Transverse colon (tissue), 4 donors: ENCODE measurements around the gene TCOF1. TPM values are rescaled to one million over a fixed set of nuclear protein-coding genes. Genes with fewer than 3 reads are reported as not detected.

Source experiments
- DNase-seq: peaks from one replicate; pipeline ENCODE4 v3.0.0-alpha.2; 2019
- H3K27ac ChIP-seq, 4 donors: fragments of 200-600 bp; sonication (generic); 2 replicates each; pipeline ENCODE4 v1.5.1; 2016 to 2018; ENCODE audit warnings: inconsistent platforms in 4 of 4
- H3K27me3 ChIP-seq: fragments of 200-600 bp; sonication (generic); 2 replicates; pipeline ENCODE4 v1.5.1; 2017; ENCODE audit warnings: inconsistent platforms
- H3K36me3 ChIP-seq, 4 donors: fragments of 200-600 bp; sonication (generic); 2 replicates each; pipeline ENCODE4 v1.5.1; 2017 to 2019; ENCODE audit warnings: inconsistent platforms in 4 of 4
- H3K4me1 ChIP-seq, 4 donors: fragments of 200-600 bp; sonication (generic); 2 replicates each; pipeline ENCODE4 v1.5.1; 2017 to 2020; ENCODE audit warnings: inconsistent platforms in 4 of 4
- H3K4me3 ChIP-seq, 4 donors: fragments of 200-600 bp; sonication (generic); 1 replicate in 1 of 4; 2 replicates in 3 of 4; pipeline versions ENCODE4 v1.5.1 to v1.6.1; 2017 to 2019; ENCODE audit warnings: inconsistent platforms in 4 of 4
- H3K9me3 ChIP-seq, 2 donors: fragments of 200-600 bp; sonication (generic); 2 replicates each; pipeline ENCODE4 v1.5.1; 2017 to 2019; ENCODE audit warnings: inconsistent platforms in 2 of 2
- CTCF ChIP-seq, 5 experiments: fragments of 200-600 bp in 3 of 5; fragments of 450-650 bp in 2 of 5; sonication (generic) in 3 of 5; IDR thresholded peaks; 1 replicate in 2 of 5; 2 replicates in 3 of 5; pipeline ENCODE4 v1.5.1; 2016 to 2017; ENCODE audit warnings: antibody characterized with exemption in 5 of 5, inconsistent platforms in 3 of 5, mild to moderate bottlenecking in 2 of 5, moderate library complexity in 1 of 5
- EP300 ChIP-seq: sonication (generic); formaldehyde crosslinking; IDR thresholded peaks from one replicate; pipeline ENCODE4 v1.6.1; 2017; ENCODE audit warnings: antibody characterized with exemption, low read depth
- POLR2A ChIP-seq: fragments of 450-650 bp; IDR thresholded peaks from one replicate; pipeline ENCODE4 v1.6.1; 2016; ENCODE audit warnings: antibody characterized with exemption, mild to moderate bottlenecking, moderate library complexity
- POLR2AphosphoS5 ChIP-seq, 3 donors: sonication (generic); formaldehyde crosslinking; IDR thresholded peaks; one replicate each; pipeline ENCODE4 v1.6.1; 2016; ENCODE audit warnings: antibody characterized with exemption in 3 of 3
- WGBS, 2 donors: methylation state at CpG; one replicate each; pipeline ENCODE4 v1.1.5; 2018; ENCODE audit warnings: low coverage in 1 of 2; 5-methylcytosine and 5-hydroxymethylcytosine counted together
- in situ Hi-C, 4 donors: fragments of 200-750 bp; cut with MboI; loops; one replicate each; pipeline versions ENCODE4 v1.15.0 to v1.15.1; 2017; ENCODE audit warnings: low sequenced_read_pairs in 3 of 4, low pct_ligation_motif_present in 1 of 4, low pct_unique_long_range_greater_than_20kb in 1 of 4
- intact Hi-C: fragments of 100-400 bp; cut with DNase I; formaldehyde crosslinking; loops from one replicate; pipeline ENCODE4 v1.15.1; 2023; ENCODE audit warnings: low total_unique reads
- total RNA-seq, 4 donors: library from RNA; depleted of rRNA; stranded (reverse); fragments of >200 nt; gene quantifications; one replicate each; pipeline ENCODE4 v1.1.0, GENCODE V29; 2016

TCOF1 gene
- total RNA-seq, 4 donors from 2014 or later, result 12.0 to 87.2 (median 31.3) TPM

- DNase-seq, result no peak
- peak overlapping the region; percentile 78 to 86 (median 84) for H3K4me3 ChIP-seq
- WGBS, 2 donors, result 0% methylated on average over 13 to 23 of the region's 31 CpGs
- H3K9me3 ChIP-seq, result no peaks in the 10 kb centered on the region
- H3K27me3 ChIP-seq, result no peaks in the 10 kb centered on the region
- intact Hi-C loops (no loop called here), in situ Hi-C loops (loop anchor here (25.0 kb wide), 3 partner anchors 187 to 312 kb away; partner anchors contain the start of genes CDX1 (in 2 of the 4) and PDGFRB (in 2 of the 4))
- H3K27ac ChIP-seq, result peak overlapping the region; percentile 92 to 94 (median 93)
- H3K36me3 ChIP-seq, result peaks cover 0 to 38% (median 19%) of the 10 kb centered on the region in 4 donors
- no peak for TF ChIP-seq EP300
- TF ChIP-seq POLR2AphosphoS5 (IDR thresholded peaks at IDR 0.05), result no peak
- no peak for TF ChIP-seq CTCF (IDR thresholded peaks at IDR 0.05)
- no peak for TF ChIP-seq POLR2A
- H3K4me1 ChIP-seq, result peaks cover 12 to 19% (median 13%) of the 10 kb centered on the region in 4 donors
These were observed 91.5 kb downstream of the TCOF1 start for GRCh38 chr5:150448952-150449516.

Other genes with a start within 250 kb of the TCOF1 start
- gene PDGFRB, start 201.9 kb upstream of the TCOF1 start, total RNA-seq, result 10 to 100 TPM; 20.2 to 56.3 (median 28.3) TPM
- 100 to 1,000 TPM; 249 to 540 (median 360) TPM for gene CDX1, start 190.9 kb upstream of the TCOF1 start, total RNA-seq
- gene SLC6A7, start 167.6 kb upstream of the TCOF1 start, total RNA-seq, result 10 to 100 TPM; 19.5 to 67.7 (median 21.3) TPM
- gene CAMK2A, start 67.9 kb upstream of the TCOF1 start, total RNA-seq, result under 1 TPM in 2 of 4 donors, not detected in 2; 0.32 to 0.82 TPM
- gene ARSI, start 54.8 kb upstream of the TCOF1 start, total RNA-seq, result 1 to 10 TPM in 1 of 4 donors, under 1 TPM in 1, not detected in 2; 0.48 to 1.6 TPM
- 100 to 1,000 TPM in 3 of 4 donors, 10 to 100 TPM in 1; 54.3 to 451 (median 259) TPM for gene CD74, start 55.2 kb downstream of the TCOF1 start, total RNA-seq
- gene RPS14, start 92.0 kb downstream of the TCOF1 start, total RNA-seq, result 1,000 to 10,000 TPM; 1,179 to 2,387 (median 1,878) TPM
- 100 to 1,000 TPM in 1 of 4 donors, 10 to 100 TPM in 3; 68.8 to 104 (median 96.4) TPM for gene NDST1, start 150.4 kb downstream of the TCOF1 start, total RNA-seq